HG02852 (cell line): ENCODE data around the gene DDO.

Experiments used
- ATAC-seq: cut with Tn5 transposase; IDR thresholded peaks from one replicate; pipeline ENCODE4 v1.9.1; 2021; ENCODE audit warnings: mild to moderate bottlenecking, moderate library complexity; ENCODE audit not compliant: unreplicated experiment

DDO gene

DNA sequence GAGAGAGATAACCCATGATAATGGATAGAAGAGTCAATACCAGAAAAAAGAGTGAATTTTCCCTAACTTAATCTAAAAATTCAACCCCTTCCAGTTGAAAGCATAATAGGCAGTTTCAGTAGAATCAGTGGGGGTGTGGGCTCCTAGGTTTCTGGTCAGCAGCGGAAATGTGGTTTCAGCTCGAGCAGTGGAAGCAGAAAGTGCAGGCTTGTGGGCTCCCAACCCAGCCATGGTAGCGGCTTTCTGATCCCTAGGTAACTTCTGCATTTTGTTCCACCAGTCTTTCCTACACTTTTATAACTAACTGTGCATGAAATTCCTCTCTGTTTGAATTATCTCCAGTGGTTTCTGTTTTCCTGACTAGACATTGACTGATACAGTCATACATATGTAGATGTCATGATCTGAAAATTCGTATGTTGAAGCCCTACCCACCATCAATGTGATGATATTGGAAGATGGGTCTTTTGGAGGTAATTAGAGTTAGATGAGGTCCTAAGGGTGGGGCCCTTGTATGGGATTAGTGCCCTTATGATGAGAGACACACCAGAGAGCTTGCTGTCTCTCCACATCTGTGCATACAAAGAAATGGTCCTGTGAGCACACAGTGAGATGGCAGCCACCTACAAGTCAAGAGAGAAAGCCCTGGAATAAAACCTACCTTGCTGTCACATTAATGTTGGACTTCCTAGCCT lies 6.5 kb upstream of the DDO start:
- no peak for ATAC-seq

DNA sequence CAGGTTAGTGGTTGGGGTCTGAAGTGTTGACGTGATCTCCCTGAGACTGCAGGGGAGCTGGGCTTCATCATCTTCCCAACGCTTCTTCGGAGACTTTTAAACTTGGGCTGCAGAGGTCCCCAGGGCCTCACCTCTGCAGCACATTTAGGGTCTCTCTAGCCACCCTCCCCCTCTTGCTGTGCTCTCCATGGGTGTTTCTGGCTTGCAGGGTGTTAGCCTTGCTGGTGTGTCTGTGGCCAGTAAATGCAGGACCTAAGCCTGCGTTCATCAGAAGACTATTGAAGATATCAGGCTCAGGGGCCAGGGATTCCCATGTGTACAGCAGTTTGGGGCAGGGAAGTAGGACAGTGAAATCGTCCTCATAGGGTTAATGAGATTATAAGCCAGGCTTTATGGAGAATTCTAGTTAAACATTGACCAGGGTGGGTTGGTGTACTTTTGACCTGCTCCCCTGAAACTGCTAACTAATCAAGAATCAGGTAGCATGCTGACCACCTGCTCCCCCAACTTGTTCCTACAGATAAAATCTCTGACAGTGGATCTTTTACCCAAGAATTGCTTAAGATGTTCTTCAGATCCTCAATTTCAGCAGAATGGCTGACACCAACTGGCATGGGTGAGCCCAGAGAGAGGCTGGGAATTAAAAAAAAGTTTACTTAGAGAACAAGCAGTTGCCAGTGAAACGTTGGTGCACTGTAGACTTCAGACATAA lies 3.8 kb upstream of the DDO start:
- ATAC-seq: no peak

DNA sequence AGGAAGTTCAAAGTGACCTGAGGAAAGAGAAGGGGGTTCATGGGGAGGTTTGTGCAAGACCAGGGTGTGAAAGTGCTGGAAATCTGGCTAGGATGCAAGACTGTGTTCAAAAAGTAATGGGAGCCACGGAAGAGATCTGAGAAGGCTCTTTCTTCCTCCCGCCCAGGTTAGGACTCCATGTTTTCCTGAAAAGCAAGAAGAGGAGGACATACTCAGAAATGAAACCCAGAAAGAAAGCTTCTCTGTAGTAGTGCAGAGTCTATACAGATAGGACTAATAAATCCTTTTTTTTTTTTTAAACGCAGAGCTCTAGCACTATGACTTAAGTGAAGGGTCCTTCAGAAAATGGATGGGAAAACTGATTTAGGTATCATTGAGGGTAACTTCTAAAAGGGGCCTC lies 3.2 kb upstream of the DDO start:
- ATAC-seq: no peak

DNA sequence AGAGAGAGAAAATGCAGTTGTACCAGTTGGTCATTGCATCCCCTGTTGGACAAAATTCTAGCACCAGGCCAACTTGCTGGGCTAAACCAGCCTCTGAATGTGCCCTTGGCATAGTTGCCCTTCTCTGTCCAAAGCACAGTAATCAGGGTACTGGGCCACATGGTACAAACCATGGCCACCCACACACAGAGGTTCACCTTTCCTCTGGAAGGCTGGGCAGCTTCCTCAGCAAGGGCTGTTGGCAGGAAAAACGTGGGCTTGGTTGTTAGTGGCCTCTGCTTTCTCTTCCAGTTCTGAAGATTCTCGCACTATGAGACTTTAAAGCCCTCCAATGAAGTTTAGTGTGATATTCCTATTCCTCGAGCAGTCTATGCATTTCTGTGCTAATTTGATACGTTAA lies 706 bp downstream of the DDO start:
- ATAC-seq: no peak

DNA sequence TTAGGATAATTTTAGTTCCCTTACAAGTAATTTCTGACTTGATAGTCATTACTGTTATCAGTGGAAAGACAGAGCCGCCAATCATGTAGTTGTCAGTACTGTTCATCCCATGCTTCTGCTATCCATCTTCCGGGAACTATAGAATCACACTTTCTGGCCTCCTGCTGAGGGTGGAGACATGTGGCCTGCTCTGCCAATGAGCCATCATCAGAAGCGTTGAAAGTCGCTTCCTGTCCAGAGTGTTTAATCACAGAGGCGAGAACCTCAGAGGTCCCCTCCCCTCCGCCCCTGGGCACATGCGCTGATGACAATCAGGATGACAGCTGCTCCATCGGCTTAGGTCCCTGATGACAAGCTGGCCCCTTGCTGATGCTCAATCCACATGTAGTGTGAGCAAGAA lies 3.0 kb downstream of the DDO start:
- no peak for ATAC-seq

DNA sequence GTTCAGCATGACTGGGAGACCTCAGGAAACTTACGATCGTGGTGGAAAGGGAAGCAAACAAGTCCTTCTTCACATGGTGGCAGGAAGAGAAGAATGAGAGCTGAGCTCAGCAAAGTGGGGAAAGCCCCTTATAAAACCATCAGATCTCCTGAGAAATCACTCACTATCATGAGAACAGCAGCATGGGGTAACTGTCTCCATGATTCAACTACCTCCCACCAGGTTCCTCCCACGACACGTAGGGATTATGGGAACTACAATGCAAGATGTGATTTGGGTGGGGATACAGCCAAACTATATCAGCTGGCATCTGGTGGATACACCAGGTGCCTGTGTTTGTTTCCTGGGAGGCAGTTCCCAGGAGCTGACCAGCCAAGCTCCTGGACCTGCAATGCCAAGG lies 4.9 kb downstream of the DDO start:
- ATAC-seq: no peak

DNA sequence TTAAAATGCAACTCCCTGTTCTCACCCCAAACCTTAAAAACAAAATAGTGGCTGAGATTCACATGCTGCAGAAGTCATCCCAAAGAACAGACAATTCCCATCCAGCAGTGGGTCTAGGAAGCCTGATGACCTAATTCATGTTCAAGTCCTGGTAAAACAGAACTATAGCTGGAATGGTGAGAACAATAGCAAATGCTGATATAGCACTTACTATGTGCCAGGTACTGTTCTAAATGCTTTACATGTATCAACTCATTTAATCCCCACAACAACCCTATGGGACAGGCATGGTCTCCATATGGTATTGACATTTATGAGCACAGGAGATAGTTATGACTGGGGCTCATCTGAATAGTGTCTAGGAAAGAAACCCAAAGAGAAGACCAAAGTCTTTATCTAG lies 5.6 kb downstream of the DDO start:
- ATAC-seq: no peak

DNA sequence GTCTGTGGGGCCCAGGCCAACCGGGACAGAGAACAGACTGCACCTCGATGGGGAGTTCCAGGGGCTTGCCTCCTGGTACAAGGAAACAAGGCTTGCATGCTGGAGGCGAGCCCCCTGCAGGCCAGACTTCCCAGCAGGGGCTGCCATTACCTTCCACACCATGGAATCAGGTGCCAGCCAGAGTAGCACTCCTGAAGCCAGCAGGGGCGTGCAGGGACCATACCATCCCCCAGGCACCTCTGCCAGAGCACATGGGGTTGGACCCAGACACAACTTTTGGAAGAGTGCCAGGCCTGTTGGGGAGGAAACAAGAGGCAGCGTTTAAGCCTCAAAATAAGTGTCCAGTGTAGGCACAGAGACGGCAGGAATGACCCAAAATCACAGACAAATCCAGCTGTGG lies 6.5 kb downstream of the DDO start:
- ATAC-seq: no peak

DNA sequence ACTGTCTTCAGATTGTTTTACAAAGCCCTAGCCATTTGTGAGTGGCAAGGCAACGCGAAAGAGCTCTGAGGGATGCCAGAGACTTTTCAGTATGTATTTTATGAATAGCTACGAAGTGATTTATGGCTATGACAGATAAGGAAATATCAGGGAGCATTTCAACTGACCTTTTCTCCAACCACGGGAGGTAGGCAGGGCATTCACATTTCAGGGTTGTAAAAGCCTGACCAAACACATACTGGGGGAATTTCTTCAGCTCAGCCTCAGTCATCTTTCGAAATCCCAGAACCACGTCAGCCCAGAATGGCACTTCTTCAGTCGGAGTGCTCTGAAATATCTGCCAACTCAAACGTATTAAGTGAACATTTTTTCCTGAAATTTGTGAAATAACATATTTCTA lies 10.8 kb downstream of the DDO start:
- no peak for ATAC-seq

DNA sequence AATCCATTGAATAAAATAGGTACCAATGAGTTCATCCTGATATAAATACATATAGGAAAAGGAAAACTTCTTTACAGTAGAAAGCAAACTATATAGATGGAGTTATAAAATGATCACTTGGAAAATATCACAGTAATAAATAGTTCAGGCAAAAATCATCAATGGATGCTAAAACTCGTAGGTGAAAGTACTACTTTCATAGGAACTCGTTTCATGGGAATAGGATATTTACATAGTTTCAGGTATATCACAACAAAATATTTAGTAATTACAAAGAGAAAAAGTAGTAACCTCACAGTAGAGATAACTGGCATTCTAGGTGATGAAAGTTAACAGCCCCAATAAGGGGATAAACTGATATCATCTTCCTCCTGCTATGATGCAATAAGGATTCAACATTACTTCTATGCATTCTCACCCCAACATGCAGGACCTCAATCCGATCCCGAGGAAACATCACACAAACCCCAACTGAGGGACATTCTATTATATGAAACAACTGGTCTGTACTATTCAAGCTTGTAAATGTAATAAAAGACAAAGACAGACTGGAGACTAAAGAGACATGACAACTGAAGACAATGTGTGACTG lies 13.7 kb downstream of the DDO start:
- ATAC-seq: no peak

DNA sequence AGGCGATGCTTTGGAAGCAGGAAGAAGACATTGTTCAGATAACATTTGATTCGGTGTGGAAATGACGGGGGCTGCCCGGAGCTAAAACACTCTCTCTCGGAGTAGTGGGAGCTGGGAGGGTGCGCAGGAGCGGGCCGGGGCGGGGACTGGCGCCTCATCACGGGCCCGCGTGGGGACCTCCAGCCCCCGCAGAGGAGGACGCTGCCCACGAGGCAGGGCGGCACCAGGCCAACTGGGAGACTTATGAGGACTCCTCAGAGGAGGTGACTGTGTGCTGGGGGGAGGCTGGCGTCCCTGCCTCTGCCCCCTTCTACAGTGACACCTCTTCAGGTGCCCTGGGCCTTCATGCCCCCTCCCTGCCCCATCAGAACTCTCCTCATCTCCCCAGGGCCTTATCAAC lies 15.2 kb downstream of the DDO start:
- ATAC-seq: no peak

DNA sequence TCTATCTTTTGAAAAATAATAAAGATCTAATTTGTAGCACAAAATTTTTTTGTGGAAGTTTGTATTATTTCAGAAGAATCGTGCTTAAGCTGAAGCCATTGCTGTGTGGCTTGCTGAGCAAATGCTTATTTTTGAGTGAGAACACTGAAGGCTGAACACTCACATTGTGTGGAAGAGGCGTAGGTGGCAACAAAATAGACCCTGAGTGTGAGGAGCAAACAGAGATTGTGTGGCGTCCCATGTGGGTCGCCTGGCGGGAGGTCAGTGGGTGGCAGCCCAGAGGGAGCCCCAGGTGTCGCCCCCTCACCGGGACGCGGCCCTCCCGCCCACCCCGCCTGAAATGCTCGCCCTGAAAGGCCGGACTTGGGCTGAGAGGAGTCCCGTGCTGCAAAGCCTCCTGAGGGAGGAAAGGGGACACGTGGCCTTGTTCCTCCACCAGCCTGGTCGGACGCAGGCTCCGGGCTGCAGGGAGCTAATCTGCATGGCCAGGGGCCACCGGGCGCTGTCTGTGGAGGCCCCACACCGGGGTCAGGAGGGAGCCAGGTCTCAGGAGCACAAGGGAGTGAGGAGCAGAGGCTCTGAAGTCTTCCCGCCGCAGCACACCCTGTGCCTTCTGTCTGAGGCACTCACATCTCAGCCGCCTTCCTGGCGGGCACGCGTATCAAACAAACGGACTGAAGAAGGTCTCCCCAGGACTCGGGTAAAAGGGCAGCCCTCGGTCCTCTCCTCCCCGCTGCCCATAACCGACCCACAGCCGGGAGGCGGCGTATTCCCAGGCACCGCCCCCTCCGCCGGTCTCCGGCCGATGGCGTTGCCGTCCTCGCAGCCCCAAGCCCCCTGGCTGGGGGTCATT lies 15.9 kb downstream of the DDO start:
- no peak for ATAC-seq

DNA sequence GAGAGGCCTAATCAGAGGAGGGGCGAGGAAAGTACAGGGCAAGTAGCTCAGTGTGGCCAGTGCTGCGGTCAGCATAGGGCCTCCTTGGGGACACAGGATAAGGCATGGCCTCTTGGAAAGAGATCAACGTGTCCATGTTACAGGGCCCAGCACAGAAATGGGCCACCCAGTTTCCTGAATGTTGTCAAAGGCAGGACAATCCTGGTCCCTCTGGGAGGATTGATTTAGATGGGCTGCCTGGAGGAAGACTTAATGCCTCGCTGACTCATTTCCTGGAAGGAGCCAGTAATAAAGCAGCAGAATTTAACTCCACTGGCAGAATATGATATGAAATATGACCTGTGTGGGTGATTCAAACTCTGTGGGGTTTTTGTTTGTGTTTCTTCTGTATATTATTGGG lies 16.6 kb downstream of the DDO start:
- no peak for ATAC-seq

DNA sequence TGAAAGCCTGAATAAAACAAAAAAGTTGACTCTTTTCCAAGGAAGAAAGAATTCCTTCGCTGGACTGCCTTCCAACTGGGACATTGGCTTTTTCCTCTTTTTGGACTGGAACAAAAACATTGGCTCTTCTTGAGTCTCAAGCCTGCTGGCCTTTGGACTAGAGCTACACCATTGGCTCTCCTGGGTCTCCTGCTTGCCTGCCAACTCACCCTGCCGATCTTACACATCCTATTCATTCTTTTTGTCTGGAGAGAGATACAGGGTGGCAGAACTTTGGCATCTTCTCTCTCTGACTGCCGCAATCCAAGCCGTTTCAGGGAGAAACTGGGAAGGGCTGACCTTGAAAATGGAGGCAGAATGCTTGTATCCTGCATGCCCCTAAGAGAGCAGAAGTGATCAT lies 20.2 kb downstream of the DDO start:
- no peak for ATAC-seq

DNA sequence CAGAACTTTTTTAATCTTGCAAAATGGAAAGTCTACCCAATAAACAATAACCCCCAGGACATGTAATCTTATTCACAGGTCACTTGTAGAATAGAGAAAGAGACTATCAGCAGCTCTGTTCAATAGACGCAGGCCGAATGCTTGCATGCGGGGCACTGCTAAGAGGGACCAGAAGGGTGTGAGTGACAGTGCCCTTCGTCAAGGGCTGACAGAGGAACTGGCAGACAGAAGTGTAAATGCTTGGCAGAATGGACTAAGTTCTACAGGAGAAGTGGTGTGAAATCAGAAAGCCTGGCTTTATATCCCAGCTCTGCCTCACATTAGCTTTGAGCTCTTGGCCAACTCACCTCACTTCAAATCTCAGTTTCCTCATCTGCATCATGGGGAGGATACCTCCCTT lies 21.0 kb downstream of the DDO start:
- ATAC-seq: no peak

DNA sequence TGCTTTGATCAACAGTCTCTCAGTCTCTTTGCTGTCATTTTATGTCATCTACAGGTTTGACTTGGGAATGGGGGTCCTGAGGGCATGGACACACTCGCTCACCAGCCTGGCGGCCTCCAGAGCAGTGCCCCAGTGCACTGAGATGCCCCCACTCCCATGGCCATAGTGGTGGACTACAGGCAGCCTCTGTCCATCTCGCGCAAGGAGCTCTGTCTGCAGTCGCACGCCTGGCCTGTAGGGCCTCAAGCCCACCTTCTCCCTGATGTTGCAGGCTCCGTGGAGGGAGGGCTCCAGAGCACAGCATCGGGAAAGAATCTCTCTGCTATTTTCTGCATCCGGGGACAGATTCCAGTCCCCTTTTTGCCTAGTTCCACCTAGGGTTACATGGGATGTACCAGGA lies 22.6 kb downstream of the DDO start:
- no peak for ATAC-seq

DNA sequence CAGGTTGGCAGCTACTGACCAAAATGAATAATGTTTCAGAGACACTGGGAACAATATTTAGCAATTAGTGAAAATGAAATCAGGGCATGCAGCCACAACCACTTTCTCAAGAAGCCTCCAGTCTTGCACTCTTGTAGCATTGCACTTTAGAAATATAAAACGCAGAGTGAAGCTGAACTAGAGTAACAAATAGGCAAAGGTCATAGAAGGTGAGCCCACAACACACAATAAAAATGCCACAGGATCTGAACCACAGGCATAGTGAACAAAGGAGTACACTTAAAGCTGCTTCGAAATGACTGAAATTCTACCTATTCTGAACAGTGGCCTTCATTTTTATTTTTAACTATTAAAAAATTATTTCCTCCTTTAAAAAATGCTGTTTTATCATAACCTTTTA lies 25.0 kb downstream of the DDO start:
- ATAC-seq: no peak

DNA sequence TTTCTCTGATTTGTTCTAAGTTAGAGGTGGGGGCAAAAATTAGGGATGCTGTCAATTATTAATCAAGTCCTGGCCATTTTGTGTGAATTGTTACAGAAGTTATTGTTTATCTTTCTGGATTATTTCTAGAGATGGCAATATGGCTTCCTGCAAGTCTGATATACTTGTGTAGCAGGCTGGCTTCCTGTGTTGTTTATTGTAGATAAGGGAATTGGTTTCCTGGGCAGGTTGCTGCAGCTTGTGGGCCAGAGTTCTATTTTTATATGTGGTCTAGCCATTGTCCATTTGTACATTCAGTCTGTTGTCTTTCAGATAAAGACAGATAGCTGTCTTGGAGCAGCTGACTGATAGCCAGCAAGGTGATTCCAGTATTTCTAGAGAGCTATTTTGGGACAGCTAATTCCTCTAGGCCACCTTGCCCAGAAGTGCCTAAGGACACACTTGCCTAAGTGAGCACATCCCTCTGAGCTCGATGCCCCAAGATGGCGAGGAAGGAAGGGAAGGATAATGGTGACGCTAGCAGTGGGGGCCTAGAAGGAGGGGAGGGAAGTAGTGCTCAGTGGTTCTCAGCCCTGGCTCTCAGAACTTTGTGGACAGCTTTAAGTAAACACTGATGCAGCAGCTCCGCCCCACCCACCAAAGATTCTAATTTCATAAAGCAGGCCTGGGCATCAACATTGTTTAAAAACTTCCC lies 25.5 kb downstream of the DDO start:
- ATAC-seq: no peak

DNA sequence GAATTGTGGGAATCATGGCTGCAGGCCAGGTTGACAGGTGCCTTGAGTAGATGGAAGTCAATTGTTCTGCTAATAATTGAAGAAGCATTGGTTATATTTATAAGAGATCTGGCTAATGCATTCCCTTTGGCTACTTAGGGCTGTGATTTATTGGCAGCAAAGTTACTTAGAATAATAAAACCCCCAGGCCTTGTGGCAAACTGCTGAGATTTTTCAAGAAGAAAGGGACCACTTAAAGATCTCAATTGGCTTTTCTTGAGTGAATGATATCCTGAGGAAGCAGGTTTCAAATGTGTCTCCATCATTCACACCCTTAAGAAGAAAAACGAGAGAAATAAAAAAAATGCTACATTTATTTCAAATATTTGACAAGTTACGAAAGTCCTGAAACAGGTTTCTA lies 27.4 kb downstream of the DDO start:
- no peak for ATAC-seq

DNA sequence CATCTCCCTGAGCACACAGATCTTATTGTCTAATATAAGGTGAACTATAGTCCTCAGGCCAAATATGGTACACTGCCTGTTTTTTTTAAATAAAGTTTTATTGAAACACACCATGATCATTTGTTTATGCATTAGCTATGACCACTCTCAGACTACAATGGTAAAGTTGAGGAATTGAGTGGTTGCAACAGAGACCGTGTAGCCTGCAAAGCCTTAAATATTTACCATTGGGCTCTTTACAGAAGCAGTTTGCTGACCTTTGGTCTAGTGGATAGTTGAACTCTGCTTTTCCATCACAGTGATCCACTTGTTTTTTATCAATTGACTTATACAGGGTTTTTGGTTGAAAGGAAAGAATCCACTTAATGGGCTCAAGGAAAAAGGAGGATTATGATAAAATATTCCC lies 29.9 kb downstream of the DDO start:
- no peak for ATAC-seq

DNA sequence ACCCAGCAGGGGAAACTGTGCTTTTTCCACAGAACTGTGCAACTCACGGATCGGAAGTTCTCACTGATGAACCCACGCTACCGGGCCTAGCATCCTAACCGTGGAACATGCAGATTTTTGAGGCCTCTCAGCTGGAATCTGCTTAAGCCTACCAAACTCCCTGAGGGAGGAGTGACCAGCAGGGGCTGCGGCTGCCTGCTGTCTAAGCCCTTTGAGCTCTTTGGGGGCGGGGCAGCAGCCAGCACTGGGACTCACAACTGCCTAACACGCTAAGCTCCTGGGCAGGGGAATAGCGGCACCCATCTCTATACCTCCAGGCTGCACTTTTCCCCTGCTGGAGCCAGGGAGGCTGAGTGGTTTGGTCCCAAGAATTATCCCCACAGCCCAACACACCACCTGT lies 36.8 kb downstream of the DDO start:
- ATAC-seq: no peak
